Karpas-422 (cell line): ENCODE measurements around the gene RASGRP3. TPM values are rescaled to one million over a fixed set of nuclear protein-coding genes. Genes with fewer than 3 reads are reported as not detected.

Source experiments
- DNase-seq: peaks from one replicate; pipeline ENCODE4 v3.0.0-alpha.2; 2015
- H2AFZ ChIP-seq: fragments of 200-600 bp; sonication (generic); 2 replicates; pipeline ENCODE4 v1.6.1; 2014; ENCODE audit warnings: antibody characterized with exemption, low read length, mixed read lengths
- H3K27ac ChIP-seq: fragments of 200-600 bp; sonication (generic); 2 replicates; pipeline ENCODE4 v1.5.1; 2014; ENCODE audit warnings: mild to moderate bottlenecking, low read length, moderate library complexity
- H3K27me3 ChIP-seq: fragments of 200-600 bp; sonication (generic); 2 replicates; pipeline ENCODE4 v1.6.1; 2014; ENCODE audit warnings: low read length, mixed read lengths
- H3K36me3 ChIP-seq: fragments of 200-600 bp; sonication (generic); 2 replicates; pipeline ENCODE4 v1.6.1; 2014; ENCODE audit warnings: low read length, mixed read lengths; ENCODE audit not compliant: insufficient read depth
- H3K4me1 ChIP-seq: fragments of 200-600 bp; sonication (generic); 2 replicates; pipeline ENCODE4 v1.6.1; 2014; ENCODE audit warnings: mild to moderate bottlenecking, low read length, mixed read lengths
- H3K4me2 ChIP-seq: fragments of 200-600 bp; sonication (generic); 2 replicates; pipeline ENCODE4 v1.6.1; 2014; ENCODE audit warnings: low read length, low read depth, mild to moderate bottlenecking; ENCODE audit not compliant: poor library complexity, severe bottlenecking
- H3K4me3 ChIP-seq: fragments of 200-600 bp; sonication (generic); 2 replicates; pipeline ENCODE4 v1.5.1; 2014; ENCODE audit warnings: mild to moderate bottlenecking, antibody characterized with exemption, low read length, mixed read lengths
- H3K79me2 ChIP-seq: fragments of 200-600 bp; sonication (generic); 2 replicates; pipeline ENCODE4 v1.6.1; 2014; ENCODE audit warnings: mild to moderate bottlenecking, low read length, mixed read lengths
- H3K9ac ChIP-seq: fragments of 200-600 bp; sonication (generic); 2 replicates; pipeline ENCODE4 v1.6.0; 2014; ENCODE audit warnings: low read length
- H3K9me2 ChIP-seq: fragments of 200-600 bp; sonication (generic), shearing (Covaris generic); replicated peaks from 2 replicates; pipeline ENCODE4 v1.6.0; 2014; ENCODE audit warnings: mild to moderate bottlenecking, low read length, moderate library complexity; ENCODE audit not compliant: insufficient read depth
- H3K9me3 ChIP-seq: fragments of 300-700, 200-600 bp; sonication (generic); 2 replicates; pipeline ENCODE4 v1.6.1; 2014; ENCODE audit warnings: low read length, mixed read lengths
- H4K20me1 ChIP-seq: fragments of 200-600 bp; sonication (generic); 2 replicates; pipeline ENCODE4 v1.6.1; 2014; ENCODE audit warnings: mild to moderate bottlenecking, antibody characterized with exemption, low read length, low read depth; ENCODE audit not compliant: insufficient read depth
- total RNA-seq: library from RNA; depleted of rRNA; stranded (reverse); fragments of >200 nt; shearing (Covaris generic); gene quantifications from 2 replicates; pipeline ENCODE4 v1.2.3, GENCODE V29; 2014; ENCODE audit warnings: low replicate concordance

RASGRP3 gene
- total RNA-seq, 1 experiment from 2014 or later, result 19.3 TPM

GRCh38 chr2:33570681-33571080 is 94.2 kb downstream of the RASGRP3 start:
- Histone ChIP-seq H3K4me3 (no peak overlapping the region), H2AFZ (peak overlapping the region; percentile 6; the same call in 1 of the 2 replicates), H3K36me3 (no peaks in the 10 kb centered on the region), H3K4me1 (no peaks in the 10 kb centered on the region), H4K20me1 (no peaks in the 10 kb centered on the region), H3K9me2 (no peaks in the 10 kb centered on the region), H3K79me2 (no peaks in the 10 kb centered on the region), H3K9ac (no peak overlapping the region), H3K27me3 (no peaks in the 10 kb centered on the region), H3K9me3 (no peaks in the 10 kb centered on the region), H3K4me2 (no peak overlapping the region), H3K27ac (no peak overlapping the region)
- no peak for DNase-seq

GRCh38 chr2:33573657-33574056 is 97.2 kb downstream of the RASGRP3 start:
- no peaks in the 10 kb centered on the region for H3K27me3 ChIP-seq
- no peak overlapping the region for H3K4me3 ChIP-seq
- H3K9me2 ChIP-seq, result no peaks in the 10 kb centered on the region
- H3K4me2 ChIP-seq, result no peak overlapping the region
- no peak for DNase-seq
- no peak overlapping the region for H2AFZ ChIP-seq
- H3K9me3 ChIP-seq, result no peaks in the 10 kb centered on the region
- H3K4me1 ChIP-seq, result no peaks in the 10 kb centered on the region
- H3K36me3 ChIP-seq, result no peaks in the 10 kb centered on the region
- no peaks in the 10 kb centered on the region for H4K20me1 ChIP-seq
- H3K79me2 ChIP-seq, result no peaks in the 10 kb centered on the region
- no peak overlapping the region for H3K9ac ChIP-seq
- H3K27ac ChIP-seq, result no peak overlapping the region

GRCh38 chr2:33577084-33577483 is 100.6 kb downstream of the RASGRP3 start:
- Histone ChIP-seq H3K9ac (no peak overlapping the region), H3K9me3 (no peaks in the 10 kb centered on the region), H3K79me2 (no peaks in the 10 kb centered on the region), H3K27me3 (no peaks in the 10 kb centered on the region), H3K4me1 (peaks cover 8% of the 10 kb centered on the region), H3K36me3 (peaks cover 1% of the 10 kb centered on the region; the same call in 1 of the 2 replicates), H2AFZ (no peak overlapping the region), H3K9me2 (no peaks in the 10 kb centered on the region), H3K4me3 (no peak overlapping the region), H4K20me1 (no peaks in the 10 kb centered on the region), H3K4me2 (no peak overlapping the region), H3K27ac (no peak overlapping the region)
- no peak for DNase-seq

GRCh38 chr2:33577668-33578067 is 101.2 kb downstream of the RASGRP3 start:
- peaks cover 4% of the 10 kb centered on the region; the same call in 1 of the 2 replicates for H3K36me3 ChIP-seq
- no peak overlapping the region for H2AFZ ChIP-seq
- no peaks in the 10 kb centered on the region for H3K9me3 ChIP-seq
- DNase-seq, result no peak
- no peak overlapping the region for H3K4me2 ChIP-seq
- H3K27me3 ChIP-seq, result no peaks in the 10 kb centered on the region
- H3K27ac ChIP-seq, result no peak overlapping the region
- H3K4me1 ChIP-seq, result peaks cover 10% of the 10 kb centered on the region
- no peak overlapping the region for H3K9ac ChIP-seq
- H3K9me2 ChIP-seq, result no peaks in the 10 kb centered on the region
- H4K20me1 ChIP-seq, result no peaks in the 10 kb centered on the region
- no peak overlapping the region for H3K4me3 ChIP-seq
- no peaks in the 10 kb centered on the region; the same call in 1 of the 2 replicates for H3K79me2 ChIP-seq

- no peak for DNase-seq
- H3K9ac ChIP-seq, result no peak overlapping the region
- no peaks in the 10 kb centered on the region for H3K9me2 ChIP-seq
- H3K4me3 ChIP-seq, result no peak overlapping the region
- no peaks in the 10 kb centered on the region; the same call in 1 of the 2 replicates for H3K79me2 ChIP-seq
- no peaks in the 10 kb centered on the region for H3K9me3 ChIP-seq
- no peak overlapping the region for H2AFZ ChIP-seq
- no peaks in the 10 kb centered on the region for H3K27me3 ChIP-seq
- no peak overlapping the region for H3K4me2 ChIP-seq
- H3K36me3 ChIP-seq, result peaks cover 4% of the 10 kb centered on the region; the same call in 1 of the 2 replicates
- H3K27ac ChIP-seq, result no peak overlapping the region
- H4K20me1 ChIP-seq, result no peaks in the 10 kb centered on the region
- peaks cover 16% of the 10 kb centered on the region for H3K4me1 ChIP-seq
Measured at GRCh38 chr2:33579227-33579626, 102.8 kb downstream of the RASGRP3 start.

- H3K4me1 ChIP-seq, result peaks cover 16% of the 10 kb centered on the region
- peaks cover 22% of the 10 kb centered on the region; the same call in 1 of the 2 replicates for H3K36me3 ChIP-seq
- H3K79me2 ChIP-seq, result no peaks in the 10 kb centered on the region; the same call in 1 of the 2 replicates
- no peak overlapping the region for H3K4me3 ChIP-seq
- DNase-seq, result no peak
- no peak overlapping the region for H2AFZ ChIP-seq
- 0 out of 2 replicates have a peak overlapping the region, but pooled peaks have one; percentile 4 for H3K27ac ChIP-seq
- no peaks in the 10 kb centered on the region for H3K9me3 ChIP-seq
- no peaks in the 10 kb centered on the region for H4K20me1 ChIP-seq
- no peaks in the 10 kb centered on the region for H3K9me2 ChIP-seq
- H3K9ac ChIP-seq, result no peak overlapping the region
- no peak overlapping the region for H3K4me2 ChIP-seq
- H3K27me3 ChIP-seq, result no peaks in the 10 kb centered on the region
Measured at GRCh38 chr2:33581872-33582271, 105.4 kb downstream of the RASGRP3 start.

- Histone ChIP-seq H3K4me2 (no peak overlapping the region), H3K9ac (no peak overlapping the region), H3K9me3 (no peaks in the 10 kb centered on the region), H3K4me3 (no peak overlapping the region), H3K27ac (peak overlapping the region; percentile 63), H3K9me2 (no peaks in the 10 kb centered on the region), H3K36me3 (peaks cover 35% of the 10 kb centered on the region; the same call in 1 of the 2 replicates), H3K4me1 (peaks cover 16% of the 10 kb centered on the region), H2AFZ (no peak overlapping the region), H3K79me2 (no peaks in the 10 kb centered on the region; the same call in 1 of the 2 replicates), H3K27me3 (no peaks in the 10 kb centered on the region), H4K20me1 (no peaks in the 10 kb centered on the region)
- peak; percentile 78 for DNase-seq
Measured at GRCh38 chr2:33583194-33583938, 106.9 kb downstream of the RASGRP3 start.

GRCh38 chr2:33586766-33587165 is 110.3 kb downstream of the RASGRP3 start:
- Histone ChIP-seq H3K79me2 (peaks cover 23% of the 10 kb centered on the region), H3K4me3 (no peak overlapping the region), H3K4me2 (no peak overlapping the region), H4K20me1 (no peaks in the 10 kb centered on the region), H3K4me1 (peaks cover 24% of the 10 kb centered on the region), H3K9me3 (no peaks in the 10 kb centered on the region), H3K27me3 (no peaks in the 10 kb centered on the region), H3K9ac (no peak overlapping the region), H2AFZ (no peak overlapping the region), H3K27ac (no peak overlapping the region), H3K9me2 (no peaks in the 10 kb centered on the region), H3K36me3 (peaks cover 61% of the 10 kb centered on the region; the same call in 1 of the 2 replicates)
- no peak for DNase-seq
